WTC11 (cell line): ENCODE measurements around the gene CDC45. TPM values are rescaled to one million over a fixed set of nuclear protein-coding genes. Genes with fewer than 3 reads are reported as not detected.

Experiments used
- ATAC-seq: fragments of 200-7000 bp; cut with Tn5 transposase; 2 replicates; pipeline ENCODE4 v1.10.0; 2021; ENCODE audit warnings: mild to moderate bottlenecking, moderate library complexity
- CTCF ChIA-PET: fragments of 300-600 bp; sonication (Branson Sonifier 250); formaldehyde crosslinking; loops from one replicate; lab custom pipeline; 2021; ENCODE audit warnings: antibody characterized with exemption; lab: Charles Lee
- POLR2A ChIA-PET: fragments of 350-600 bp; sonication (Branson Sonifier 250); formaldehyde crosslinking; loops from one replicate; lab custom pipeline; 2021; ENCODE audit warnings: antibody characterized with exemption; lab: Charles Lee
- DNase-seq: peaks from one replicate; pipeline ENCODE4 v3.0.0; 2021; ENCODE audit warnings: low spot score
- H3K27ac Mint-ChIP-seq: 2 replicates; pipeline ENCODE4 v1.8.0; 2021; ENCODE audit warnings: mixed read lengths
- H3K27me3 Mint-ChIP-seq: 2 replicates; pipeline ENCODE4 v1.8.0; 2021; ENCODE audit warnings: low read depth, mild to moderate bottlenecking, moderate library complexity, mixed read lengths
- H3K36me3 Mint-ChIP-seq: 2 replicates; pipeline ENCODE4 v1.8.0; 2021; ENCODE audit warnings: mixed read lengths
- H3K4me1 Mint-ChIP-seq: 2 replicates; pipeline ENCODE4 v1.8.0; 2022; ENCODE audit warnings: mixed read lengths
- H3K4me3 Mint-ChIP-seq: 2 replicates; pipeline ENCODE4 v1.8.0; 2021; ENCODE audit warnings: mild to moderate bottlenecking, moderate library complexity, mixed read lengths
- H3K9me3 Mint-ChIP-seq: 2 replicates; pipeline ENCODE4 v1.8.0; 2021; ENCODE audit warnings: mixed read lengths
- AFF4 ChIP-seq: sonication (generic); formaldehyde crosslinking; IDR thresholded peaks from 2 replicates; pipeline ENCODE4 v1.8.1; 2023; ENCODE audit warnings: mild to moderate bottlenecking, missing genetic modification reagents, borderline replicate concordance
- CREM ChIP-seq: sonication (generic); formaldehyde crosslinking; IDR thresholded peaks from 2 replicates; pipeline ENCODE4 v1.8.1; 2022; ENCODE audit warnings: mild to moderate bottlenecking, missing genetic modification reagents, moderate library complexity
- CTCF ChIP-seq: fragments of 200-600 bp; IDR thresholded peaks from 2 replicates; pipeline ENCODE4 v1.8.0; 2022; ENCODE audit warnings: antibody characterized with exemption
- E2F1 ChIP-seq: sonication (generic); formaldehyde crosslinking; IDR thresholded peaks from 2 replicates; pipeline ENCODE4 v1.8.0; 2022; ENCODE audit warnings: mild to moderate bottlenecking, missing genetic modification reagents
- ERG ChIP-seq: fragments of 250-450 bp; sonication (Bioruptor Pico); IDR thresholded peaks from 2 replicates; pipeline ENCODE4 v1.8.0; 2021; ENCODE audit warnings: mild to moderate bottlenecking
- FOXP1 ChIP-seq: sonication (generic); formaldehyde crosslinking; IDR thresholded peaks from 2 replicates; pipeline ENCODE4 v1.8.0; 2022; ENCODE audit warnings: missing genetic modification reagents, mild to moderate bottlenecking, moderate library complexity, borderline replicate concordance
- FOXP4 ChIP-seq: sonication (generic); formaldehyde crosslinking; IDR thresholded peaks from 2 replicates; pipeline ENCODE4 v1.8.0; 2022; ENCODE audit warnings: mild to moderate bottlenecking, missing genetic modification reagents
- GTF2I ChIP-seq: fragments of 250-450 bp; sonication (Bioruptor Pico); conservative IDR thresholded peaks from 2 replicates; pipeline ENCODE4 v1.4.0; 2021; ENCODE audit warnings: mild to moderate bottlenecking
- JUN ChIP-seq: sonication (generic); formaldehyde crosslinking; IDR thresholded peaks from 2 replicates; pipeline ENCODE4 v1.8.0; 2023; ENCODE audit warnings: mild to moderate bottlenecking, missing genetic modification reagents
- MAX ChIP-seq: sonication (generic); formaldehyde crosslinking; IDR thresholded peaks from 2 replicates; pipeline ENCODE4 v1.8.0; 2022; ENCODE audit warnings: mild to moderate bottlenecking, missing genetic modification reagents
- RELA ChIP-seq: sonication (generic); formaldehyde crosslinking; IDR thresholded peaks from 2 replicates; pipeline ENCODE4 v1.8.1; 2022; ENCODE audit warnings: missing genetic modification reagents, mild to moderate bottlenecking, borderline replicate concordance
- SMAD3 ChIP-seq: sonication (generic); formaldehyde crosslinking; IDR thresholded peaks from 2 replicates; pipeline ENCODE4 v1.8.0; 2022; ENCODE audit warnings: missing genetic modification reagents, mild to moderate bottlenecking, borderline replicate concordance
- SP1 ChIP-seq: sonication (generic); formaldehyde crosslinking; conservative IDR thresholded peaks from 2 replicates; pipeline ENCODE4 v1.8.1; 2022; ENCODE audit warnings: missing genetic modification reagents
- USF1 ChIP-seq: sonication (generic); formaldehyde crosslinking; IDR thresholded peaks from 2 replicates; pipeline ENCODE4 v1.8.0; 2022; ENCODE audit warnings: mild to moderate bottlenecking, missing genetic modification reagents
- ZNF232 ChIP-seq: sonication (generic); formaldehyde crosslinking; IDR thresholded peaks from 2 replicates; pipeline ENCODE4 v1.8.0; 2022; ENCODE audit warnings: mild to moderate bottlenecking, missing genetic modification reagents
- ZNF425 ChIP-seq: fragments of 250-450 bp; sonication (Bioruptor Pico); conservative IDR thresholded peaks from 2 replicates; pipeline ENCODE4 v1.9.0; 2021; ENCODE audit warnings: mild to moderate bottlenecking
- total RNA-seq: library from RNA; stranded (reverse); gene quantifications from 3 replicates; pipeline ENCODE4 v1.2.3, GENCODE V29; 2021
- TF ChIP-seq, protein P1 (sequence below): sonication (generic); formaldehyde crosslinking; IDR thresholded peaks from 2 replicates; pipeline ENCODE4 v1.8.1; 2022; ENCODE audit warnings: mild to moderate bottlenecking, missing genetic modification reagents, moderate library complexity, borderline replicate concordance

Gene CDC45
- total RNA-seq, 1 experiment from 2014 or later, result 38.1 TPM

DNA sequence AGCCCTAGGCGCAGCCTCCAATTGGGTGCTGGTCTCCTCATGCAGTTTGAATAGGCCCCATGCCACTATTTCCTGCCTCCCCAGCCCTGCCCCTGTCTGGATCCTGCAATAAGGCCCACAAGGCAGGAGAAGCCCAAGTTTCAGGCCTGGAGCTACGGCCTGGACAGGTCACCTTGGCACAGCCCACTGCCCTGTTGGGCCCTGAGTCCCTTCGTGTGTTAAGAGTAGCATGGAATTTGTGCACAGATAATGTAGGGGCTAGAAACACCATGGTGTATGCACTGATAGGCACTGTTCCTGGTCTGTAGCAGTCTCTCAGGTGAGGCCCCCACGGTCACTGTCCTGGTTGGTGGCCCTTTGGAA lies 20.1 kb downstream of the CDC45 start (continued):
- TF ChIP-seq SP1 (no peak), ZNF232 (CRISPR knock-in tag) (no peak), SMAD3 (CRISPR knock-in tag) (no peak), E2F1 (CRISPR knock-in tag) (no peak)

- Mint-ChIP-seq H3K9me3 (no peaks in the 10 kb centered on the region), H3K27me3 (no peaks in the 10 kb centered on the region)
- no peak for TF ChIP-seq FOXP1 (CRISPR knock-in tag)
- no peak for TF ChIP-seq RELA (CRISPR knock-in tag)
- no peak for TF ChIP-seq USF1 (CRISPR knock-in tag)
- TF ChIP-seq SMAD3 (CRISPR knock-in tag), result no peak
- no peak for TF ChIP-seq MAX (CRISPR knock-in tag)
- no peak for TF ChIP-seq GTF2I (CRISPR knock-in tag)
- TF ChIP-seq AFF4 (CRISPR knock-in tag), result no peak
- no peak for TF ChIP-seq CTCF
- TF ChIP-seq CREM, result no peak
- TF ChIP-seq, protein P1, sequence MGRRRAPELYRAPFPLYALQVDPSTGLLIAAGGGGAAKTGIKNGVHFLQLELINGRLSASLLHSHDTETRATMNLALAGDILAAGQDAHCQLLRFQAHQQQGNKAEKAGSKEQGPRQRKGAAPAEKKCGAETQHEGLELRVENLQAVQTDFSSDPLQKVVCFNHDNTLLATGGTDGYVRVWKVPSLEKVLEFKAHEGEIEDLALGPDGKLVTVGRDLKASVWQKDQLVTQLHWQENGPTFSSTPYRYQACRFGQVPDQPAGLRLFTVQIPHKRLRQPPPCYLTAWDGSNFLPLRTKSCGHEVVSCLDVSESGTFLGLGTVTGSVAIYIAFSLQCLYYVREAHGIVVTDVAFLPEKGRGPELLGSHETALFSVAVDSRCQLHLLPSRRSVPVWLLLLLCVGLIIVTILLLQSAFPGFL (CRISPR knock-in tag), result no peak
- no peak for TF ChIP-seq JUN
- no peak for TF ChIP-seq FOXP4 (CRISPR knock-in tag)
- TF ChIP-seq ERG (CRISPR knock-in tag), result no peak
- TF ChIP-seq ZNF425 (CRISPR knock-in tag), result no peak
- TF ChIP-seq, all 79 proteins: peak for 0
- Mint-ChIP-seq H3K4me3 (no peak overlapping the region), H3K36me3 (peaks cover 19% of the 10 kb centered on the region), H3K27ac (no peak overlapping the region), H3K4me1 (peaks cover 5% of the 10 kb centered on the region; the same call in 1 of the 2 replicates)
- DNase-seq (no peak), ATAC-seq (no peak)
- CTCF ChIA-PET, result interaction anchor here (1.8 kb wide), 1 partner anchor 128 kb away, joined by 10 read pairs; no protein-coding TSS in a partner anchor
- POLR2A ChIA-PET, result no interaction called here
Measured at GRCh38 chr22:19501897-19502447, 22.3 kb downstream of the CDC45 start.
